Hepatocyte (in vitro differentiated cells): ENCODE data around the gene HNRNPCL1.
"Not testable (repeated sequence)": the region's sequence is repeated elsewhere in the genome, so short reads cannot be mapped to it uniquely, and the experiment has no call there.

Source experiments
- EZH2 ChIP-seq: fragments of 200-600 bp; sonication (generic); IDR thresholded peaks from 2 replicates; pipeline ENCODE4 v1.6.1; 2016; ENCODE audit warnings: antibody characterized with exemption, mild to moderate bottlenecking, borderline replicate concordance
- TF ChIP-seq, protein P1 (sequence below): fragments of 200-600 bp; sonication (generic); IDR thresholded peaks from 2 replicates; pipeline ENCODE4 v1.5.1; 2016; ENCODE audit warnings: antibody characterized with exemption, mild to moderate bottlenecking; ENCODE audit not compliant: poor library complexity

DNA sequence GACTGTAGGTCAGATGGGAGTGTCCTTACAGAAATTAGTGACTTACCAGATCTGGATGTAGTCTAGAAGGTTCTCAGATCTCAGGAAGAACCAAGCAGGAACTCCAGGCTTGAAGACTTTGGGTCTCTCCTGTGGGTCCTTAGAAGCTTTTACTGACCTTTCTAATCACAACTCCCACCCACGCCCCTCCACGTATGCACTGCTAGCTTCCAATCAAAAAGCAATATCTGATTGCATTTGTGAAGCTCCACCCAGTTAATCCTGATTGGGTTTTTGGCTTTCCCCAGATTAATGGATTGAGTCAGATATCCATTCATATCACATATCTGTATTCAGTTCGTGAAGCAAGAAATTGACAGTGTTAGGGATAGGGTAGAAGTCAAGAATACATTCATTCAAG, 37.6 kb upstream of the HNRNPCL1 start, which contains the start of gene PRAMEF4:
- TF ChIP-seq, protein P1, sequence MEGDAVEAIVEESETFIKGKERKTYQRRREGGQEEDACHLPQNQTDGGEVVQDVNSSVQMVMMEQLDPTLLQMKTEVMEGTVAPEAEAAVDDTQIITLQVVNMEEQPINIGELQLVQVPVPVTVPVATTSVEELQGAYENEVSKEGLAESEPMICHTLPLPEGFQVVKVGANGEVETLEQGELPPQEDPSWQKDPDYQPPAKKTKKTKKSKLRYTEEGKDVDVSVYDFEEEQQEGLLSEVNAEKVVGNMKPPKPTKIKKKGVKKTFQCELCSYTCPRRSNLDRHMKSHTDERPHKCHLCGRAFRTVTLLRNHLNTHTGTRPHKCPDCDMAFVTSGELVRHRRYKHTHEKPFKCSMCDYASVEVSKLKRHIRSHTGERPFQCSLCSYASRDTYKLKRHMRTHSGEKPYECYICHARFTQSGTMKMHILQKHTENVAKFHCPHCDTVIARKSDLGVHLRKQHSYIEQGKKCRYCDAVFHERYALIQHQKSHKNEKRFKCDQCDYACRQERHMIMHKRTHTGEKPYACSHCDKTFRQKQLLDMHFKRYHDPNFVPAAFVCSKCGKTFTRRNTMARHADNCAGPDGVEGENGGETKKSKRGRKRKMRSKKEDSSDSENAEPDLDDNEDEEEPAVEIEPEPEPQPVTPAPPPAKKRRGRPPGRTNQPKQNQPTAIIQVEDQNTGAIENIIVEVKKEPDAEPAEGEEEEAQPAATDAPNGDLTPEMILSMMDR = not testable (repeated sequence)
- not testable (repeated sequence) for TF ChIP-seq EZH2
